ENCODE results near the gene SLC31A2. TPM values are rescaled to one million over a fixed set of nuclear protein-coding genes. Genes with fewer than 3 reads are reported as not detected.

SLC31A2 gene
- total RNA-seq, 2 experiments from 2014 or later, result 4.8 to 5.4 TPM

- TF ChIP-seq, protein P1, sequence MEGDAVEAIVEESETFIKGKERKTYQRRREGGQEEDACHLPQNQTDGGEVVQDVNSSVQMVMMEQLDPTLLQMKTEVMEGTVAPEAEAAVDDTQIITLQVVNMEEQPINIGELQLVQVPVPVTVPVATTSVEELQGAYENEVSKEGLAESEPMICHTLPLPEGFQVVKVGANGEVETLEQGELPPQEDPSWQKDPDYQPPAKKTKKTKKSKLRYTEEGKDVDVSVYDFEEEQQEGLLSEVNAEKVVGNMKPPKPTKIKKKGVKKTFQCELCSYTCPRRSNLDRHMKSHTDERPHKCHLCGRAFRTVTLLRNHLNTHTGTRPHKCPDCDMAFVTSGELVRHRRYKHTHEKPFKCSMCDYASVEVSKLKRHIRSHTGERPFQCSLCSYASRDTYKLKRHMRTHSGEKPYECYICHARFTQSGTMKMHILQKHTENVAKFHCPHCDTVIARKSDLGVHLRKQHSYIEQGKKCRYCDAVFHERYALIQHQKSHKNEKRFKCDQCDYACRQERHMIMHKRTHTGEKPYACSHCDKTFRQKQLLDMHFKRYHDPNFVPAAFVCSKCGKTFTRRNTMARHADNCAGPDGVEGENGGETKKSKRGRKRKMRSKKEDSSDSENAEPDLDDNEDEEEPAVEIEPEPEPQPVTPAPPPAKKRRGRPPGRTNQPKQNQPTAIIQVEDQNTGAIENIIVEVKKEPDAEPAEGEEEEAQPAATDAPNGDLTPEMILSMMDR (IDR thresholded peaks at IDR 0.05), result no peak
- Histone ChIP-seq H3K27me3 (ENCODE audit: control insufficient read depth in 1 of 2, insufficient read depth in 2 of 2, low read length in 2 of 2) (no peaks in the 10 kb centered on the region), H3K36me3 (ENCODE audit: insufficient read depth, low read length) (peaks cover 90% of the 10 kb centered on the region), H3K27ac (ENCODE audit: low read depth in 1 of 2, low read length in 2 of 2) (no peak overlapping the region), H3K4me1 (ENCODE audit: insufficient read depth, low read length) (no peaks in the 10 kb centered on the region), H3K9me3 (ENCODE audit: control insufficient read depth in 1 of 2, insufficient read depth in 1 of 2, low read length in 2 of 2) (no peaks in the 10 kb centered on the region), H3K4me3 (ENCODE audit: low read length) (no peak overlapping the region)
- ATAC-seq (ENCODE audit: poor library complexity), result no peak
- no peak overlapping the region for H3K4me3 Mint-ChIP-seq
- CTCF ChIA-PET, result no interaction called here
- no peaks in the 10 kb centered on the region for H3K9me3 Mint-ChIP-seq
- H3K27ac Mint-ChIP-seq, result no peak overlapping the region
- no peaks in the 10 kb centered on the region for H3K27me3 Mint-ChIP-seq
- intact Hi-C loops (cut with DNase I, micrococcal nuclease), result no loop called here
- no peaks in the 10 kb centered on the region for H3K4me1 Mint-ChIP-seq (ENCODE audit: low read depth)
- DNase-seq, result no peak
- peaks cover 97% of the 10 kb centered on the region for H3K36me3 Mint-ChIP-seq (ENCODE audit: low read depth)
- POLR2A ChIA-PET, result no interaction called here
These were observed 33.2 kb downstream of the SLC31A2 start for GRCh38 chr9:113183956-113184488.

- Histone ChIP-seq H3K4me1 (ENCODE audit: insufficient read depth, low read length) (no peaks in the 10 kb centered on the region), H3K9me3 (ENCODE audit: control insufficient read depth in 1 of 2, insufficient read depth in 1 of 2, low read length in 2 of 2) (no peaks in the 10 kb centered on the region), H3K4me3 (ENCODE audit: low read length) (no peak overlapping the region), H3K36me3 (ENCODE audit: insufficient read depth, low read length) (peaks cover 88% of the 10 kb centered on the region), H3K27me3 (ENCODE audit: control insufficient read depth in 1 of 2, insufficient read depth in 2 of 2, low read length in 2 of 2) (no peaks in the 10 kb centered on the region), H3K27ac (ENCODE audit: low read depth in 1 of 2, low read length in 2 of 2) (no peak overlapping the region)
- Mint-ChIP-seq H3K36me3 (ENCODE audit: low read depth) (peaks cover 96% of the 10 kb centered on the region), H3K4me3 (no peak overlapping the region), H3K4me1 (ENCODE audit: low read depth) (no peaks in the 10 kb centered on the region), H3K27ac (no peak overlapping the region), H3K9me3 (no peaks in the 10 kb centered on the region), H3K27me3 (no peaks in the 10 kb centered on the region)
- CTCF ChIA-PET, result no interaction called here
- DNase-seq, result no peak
- TF ChIP-seq, protein P1 (IDR thresholded peaks at IDR 0.05), result no peak
- no peak for ATAC-seq (ENCODE audit: poor library complexity)
- intact Hi-C loops (cut with DNase I, micrococcal nuclease), result no loop called here
- POLR2A ChIA-PET, result no interaction called here
These were observed 33.7 kb downstream of the SLC31A2 start for GRCh38 chr9:113184539-113184938.

DNA sequence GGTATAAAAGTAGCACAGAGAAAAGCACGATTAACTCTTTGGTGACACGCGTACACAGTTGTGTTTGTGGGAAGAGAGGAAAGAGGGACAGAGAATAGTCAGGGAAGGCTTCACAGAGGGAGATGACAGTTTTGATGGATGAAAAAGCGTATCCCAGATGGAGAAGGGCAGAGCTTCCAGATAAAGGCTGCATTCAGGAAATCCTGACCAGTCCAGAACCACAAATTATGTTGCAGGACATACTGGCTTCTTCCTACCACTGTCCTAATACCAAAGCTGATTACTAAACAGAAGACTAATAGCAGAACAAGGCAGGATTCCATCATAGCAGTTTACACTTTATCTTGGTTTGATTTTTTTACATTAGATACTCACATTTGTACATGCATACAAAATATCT is 34.5 kb downstream of the SLC31A2 start:
- H3K9me3 Mint-ChIP-seq, result no peaks in the 10 kb centered on the region
- Histone ChIP-seq H3K4me1 (ENCODE audit: insufficient read depth, low read length) (no peaks in the 10 kb centered on the region), H3K27ac (ENCODE audit: low read depth in 1 of 2, low read length in 2 of 2) (no peak overlapping the region), H3K9me3 (ENCODE audit: control insufficient read depth in 1 of 2, insufficient read depth in 1 of 2, low read length in 2 of 2) (no peaks in the 10 kb centered on the region), H3K36me3 (ENCODE audit: insufficient read depth, low read length) (peaks cover 87% of the 10 kb centered on the region), H3K27me3 (ENCODE audit: control insufficient read depth in 1 of 2, insufficient read depth in 2 of 2, low read length in 2 of 2) (no peaks in the 10 kb centered on the region), H3K4me3 (ENCODE audit: low read length) (no peak overlapping the region)
- H3K27me3 Mint-ChIP-seq, result no peaks in the 10 kb centered on the region
- CTCF ChIA-PET, result no interaction called here
- H3K27ac Mint-ChIP-seq, result no peak overlapping the region
- peaks cover 94% of the 10 kb centered on the region for H3K36me3 Mint-ChIP-seq (ENCODE audit: low read depth)
- no peak overlapping the region for H3K4me3 Mint-ChIP-seq
- intact Hi-C loops (cut with DNase I, micrococcal nuclease), result no loop called here
- TF ChIP-seq, protein P1 (IDR thresholded peaks at IDR 0.05), result no peak
- POLR2A ChIA-PET, result interaction anchor here (0.7 kb wide), 1 partner anchor 317 kb away, joined by 3 read pairs; no protein-coding TSS in a partner anchor
- DNase-seq, result no peak
- no peak for ATAC-seq (ENCODE audit: poor library complexity)
- H3K4me1 Mint-ChIP-seq (ENCODE audit: low read depth), result no peaks in the 10 kb centered on the region

Measured in CD4-positive, alpha-beta T cell (primary cell).